Esophagus muscularis mucosa (tissue), 4 donors: ENCODE measurements around the gene CLVS2. TPM values are rescaled to one million over a fixed set of nuclear protein-coding genes. Genes with fewer than 3 reads are reported as not detected.

ENCODE experiments used
- DNase-seq: peaks from one replicate; pipeline ENCODE4 v3.0.0-alpha.2; 2017; ENCODE audit errors: extremely low spot score
- H3K27ac ChIP-seq, 4 donors: fragments of 200-600 bp; sonication (generic); replicated peaks in 1 of 4; 1 replicate in 3 of 4; 2 replicates in 1 of 4; pipeline ENCODE4 v1.5.1; 2016 to 2019; ENCODE audit warnings: mild to moderate bottlenecking in 1 of 4
- H3K27me3 ChIP-seq, 4 donors: fragments of 200-600 bp; sonication (generic); one replicate each; pipeline versions ENCODE4 v1.5.1 to v1.6.0; 2016 to 2019
- H3K36me3 ChIP-seq, 4 donors: fragments of 200-600 bp; sonication (generic); one replicate each; pipeline ENCODE4 v1.5.1; 2016 to 2019
- H3K4me1 ChIP-seq, 4 donors: fragments of 200-600 bp; sonication (generic); one replicate each; pipeline ENCODE4 v1.5.1; 2016 to 2019
- H3K4me3 ChIP-seq, 4 donors: fragments of 200-600 bp; sonication (generic); 1 replicate in 2 of 4; 2 replicates in 2 of 4; pipeline ENCODE4 v1.5.1; 2016 to 2019; ENCODE audit warnings: mild to moderate bottlenecking in 4 of 4, moderate library complexity in 1 of 4
- H3K9me3 ChIP-seq, 4 donors: fragments of 200-600 bp; sonication (generic); 1 replicate in 3 of 4; 2 replicates in 1 of 4; pipeline ENCODE4 v1.5.1; 2016 to 2019
- EP300 ChIP-seq: sonication (generic); formaldehyde crosslinking; IDR thresholded peaks from one replicate; pipeline ENCODE4 v1.6.1; 2017; ENCODE audit warnings: antibody characterized with exemption
- POLR2A ChIP-seq: fragments of 450-650 bp; IDR thresholded peaks from one replicate; pipeline ENCODE4 v1.6.1; 2017; ENCODE audit warnings: antibody characterized with exemption, moderate library complexity, mild to moderate bottlenecking, low read depth
- POLR2AphosphoS5 ChIP-seq, 2 donors: sonication (generic); formaldehyde crosslinking; IDR thresholded peaks; one replicate each; pipeline ENCODE4 v1.6.1; 2017; ENCODE audit warnings: antibody characterized with exemption in 2 of 2
- WGBS: methylation state at CpG from one replicate; pipeline ENCODE4 v1.1.5; 2018; 5-methylcytosine and 5-hydroxymethylcytosine counted together
- intact Hi-C: fragments of 100-400 bp; cut with DNase I; formaldehyde crosslinking; loops from one replicate; pipeline ENCODE4 v1.15.1; 2023
- total RNA-seq, 4 donors: library from RNA; depleted of rRNA; stranded (reverse); fragments of >200 nt; gene quantifications; one replicate each; pipeline versions ENCODE4 v1.1.0 to v1.2.1, GENCODE V29; 2016
- TF ChIP-seq, protein P1 (sequence below), 3 experiments: fragments of 200-600 bp in 2 of 3; fragments of 450-650 bp in 1 of 3; sonication (generic) in 2 of 3; IDR thresholded peaks; one replicate each; pipeline ENCODE4 v1.5.1; 2017 to 2019; ENCODE audit warnings: antibody characterized with exemption in 3 of 3, mild to moderate bottlenecking in 2 of 3, moderate library complexity in 1 of 3

The CLVS2 gene
- total RNA-seq, 4 donors from 2014 or later: under 0.01 to 0.33 (median 0.12) TPM

DNA sequence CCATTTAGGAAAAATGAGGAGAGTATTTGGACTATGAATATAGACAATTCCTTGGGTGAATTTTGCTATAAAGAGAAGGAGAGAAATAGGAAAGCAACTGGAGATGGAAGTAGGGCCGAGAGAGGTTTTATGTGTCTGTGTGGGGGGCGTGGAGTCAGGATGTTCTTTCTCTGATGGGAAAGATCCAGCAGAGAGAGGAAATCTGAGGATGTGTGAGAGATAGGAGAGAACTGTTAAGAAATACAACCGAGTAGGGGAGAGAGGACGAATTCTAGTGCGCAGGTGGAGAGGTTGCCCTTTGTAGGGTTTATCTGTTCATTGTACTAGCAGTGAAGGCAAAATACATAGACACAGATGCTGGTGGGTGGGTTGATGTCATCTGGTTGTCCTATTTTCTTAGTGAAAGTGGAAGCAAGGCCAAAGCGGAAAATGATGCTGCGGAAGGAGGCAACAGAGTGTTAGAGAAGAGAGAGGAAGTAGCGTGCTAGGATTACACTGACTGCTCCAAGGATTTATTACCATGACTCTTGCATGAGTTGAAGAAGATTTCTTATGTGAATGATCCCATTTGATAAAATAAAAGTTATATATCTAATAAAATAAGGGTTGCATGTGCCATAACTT, 57.7 kb downstream of the CLVS2 start:
- 78% methylated on average over 8 of the region's 8 CpGs for WGBS
- TF ChIP-seq EP300 (no peak), POLR2A (no peak), POLR2AphosphoS5 (IDR thresholded peaks at IDR 0.05) (no peak)
- TF ChIP-seq, protein P1, sequence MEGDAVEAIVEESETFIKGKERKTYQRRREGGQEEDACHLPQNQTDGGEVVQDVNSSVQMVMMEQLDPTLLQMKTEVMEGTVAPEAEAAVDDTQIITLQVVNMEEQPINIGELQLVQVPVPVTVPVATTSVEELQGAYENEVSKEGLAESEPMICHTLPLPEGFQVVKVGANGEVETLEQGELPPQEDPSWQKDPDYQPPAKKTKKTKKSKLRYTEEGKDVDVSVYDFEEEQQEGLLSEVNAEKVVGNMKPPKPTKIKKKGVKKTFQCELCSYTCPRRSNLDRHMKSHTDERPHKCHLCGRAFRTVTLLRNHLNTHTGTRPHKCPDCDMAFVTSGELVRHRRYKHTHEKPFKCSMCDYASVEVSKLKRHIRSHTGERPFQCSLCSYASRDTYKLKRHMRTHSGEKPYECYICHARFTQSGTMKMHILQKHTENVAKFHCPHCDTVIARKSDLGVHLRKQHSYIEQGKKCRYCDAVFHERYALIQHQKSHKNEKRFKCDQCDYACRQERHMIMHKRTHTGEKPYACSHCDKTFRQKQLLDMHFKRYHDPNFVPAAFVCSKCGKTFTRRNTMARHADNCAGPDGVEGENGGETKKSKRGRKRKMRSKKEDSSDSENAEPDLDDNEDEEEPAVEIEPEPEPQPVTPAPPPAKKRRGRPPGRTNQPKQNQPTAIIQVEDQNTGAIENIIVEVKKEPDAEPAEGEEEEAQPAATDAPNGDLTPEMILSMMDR (IDR thresholded peaks at IDR 0.05): no peak
- intact Hi-C loops: no loop called here
- Histone ChIP-seq H3K27ac (no peak overlapping the region), H3K27me3 (no peaks in the 10 kb centered on the region), H3K4me1 (no peaks in the 10 kb centered on the region), H3K36me3 (no peaks in the 10 kb centered on the region), H3K9me3 (no peaks in the 10 kb centered on the region), H3K4me3 (no peak overlapping the region)
- DNase-seq: no peak

DNA sequence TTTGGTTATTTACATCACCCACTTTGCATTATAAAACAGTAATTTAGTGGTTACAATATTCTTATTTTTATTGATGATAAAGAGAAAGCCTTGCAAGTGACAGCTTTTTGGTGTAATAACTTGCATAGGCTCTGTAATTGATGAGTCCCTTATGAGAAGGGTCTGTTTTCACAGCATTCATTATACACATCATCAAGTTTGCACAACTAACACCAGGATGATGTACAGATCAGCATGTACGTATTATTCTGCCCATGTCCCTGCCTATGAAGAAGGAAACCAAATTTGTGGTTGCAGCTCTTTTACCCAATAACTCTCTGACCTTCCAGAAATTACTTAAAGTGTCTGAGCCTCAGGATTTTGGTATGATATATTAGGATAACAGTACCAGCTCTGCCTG, 59.2 kb downstream of the CLVS2 start:
- 64% methylated on average over 1 of the region's 1 CpG for WGBS
- H3K4me1 ChIP-seq: no peaks in the 10 kb centered on the region
- TF ChIP-seq POLR2AphosphoS5 (IDR thresholded peaks at IDR 0.05): no peak
- TF ChIP-seq, protein P1 (IDR thresholded peaks at IDR 0.05): no peak
- TF ChIP-seq POLR2A: no peak
- no peak for TF ChIP-seq EP300
- no peaks in the 10 kb centered on the region for H3K9me3 ChIP-seq
- DNase-seq: no peak
- no peak overlapping the region for H3K4me3 ChIP-seq
- H3K27ac ChIP-seq: no peak overlapping the region
- H3K27me3 ChIP-seq: no peaks in the 10 kb centered on the region
- intact Hi-C loops: no loop called here
- H3K36me3 ChIP-seq: no peaks in the 10 kb centered on the region

DNA sequence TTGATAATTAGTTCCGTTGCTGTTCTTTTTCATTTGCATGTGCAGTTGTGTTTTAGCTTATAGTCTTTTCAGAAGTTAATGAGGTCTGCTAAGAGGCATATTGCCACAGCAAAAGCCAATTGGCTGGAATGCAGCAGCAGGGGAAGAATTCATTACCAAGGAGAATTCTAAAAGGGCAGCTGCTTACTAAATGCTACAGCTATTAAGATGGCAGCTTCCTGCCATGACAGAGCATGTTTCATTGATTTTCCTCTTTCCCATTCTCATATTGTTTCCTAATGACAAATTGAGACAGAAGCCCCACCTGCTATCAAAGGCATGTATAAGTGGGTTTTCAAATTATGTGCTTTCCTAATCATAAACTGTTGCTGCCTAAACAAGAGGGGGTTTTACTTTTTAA, 66.6 kb downstream of the CLVS2 start:
- intact Hi-C loops: no loop called here
- Histone ChIP-seq H3K36me3 (no peaks in the 10 kb centered on the region), H3K4me3 (no peak overlapping the region), H3K27me3 (no peaks in the 10 kb centered on the region), H3K9me3 (no peaks in the 10 kb centered on the region), H3K27ac (no peak overlapping the region), H3K4me1 (no peaks in the 10 kb centered on the region)
- WGBS: 54% methylated on average over 1 of the region's 1 CpG
- TF ChIP-seq EP300 (no peak), POLR2AphosphoS5 (IDR thresholded peaks at IDR 0.05) (no peak), POLR2A (no peak)
- TF ChIP-seq, protein P1 (IDR thresholded peaks at IDR 0.05): no peak
- no peak for DNase-seq

DNA sequence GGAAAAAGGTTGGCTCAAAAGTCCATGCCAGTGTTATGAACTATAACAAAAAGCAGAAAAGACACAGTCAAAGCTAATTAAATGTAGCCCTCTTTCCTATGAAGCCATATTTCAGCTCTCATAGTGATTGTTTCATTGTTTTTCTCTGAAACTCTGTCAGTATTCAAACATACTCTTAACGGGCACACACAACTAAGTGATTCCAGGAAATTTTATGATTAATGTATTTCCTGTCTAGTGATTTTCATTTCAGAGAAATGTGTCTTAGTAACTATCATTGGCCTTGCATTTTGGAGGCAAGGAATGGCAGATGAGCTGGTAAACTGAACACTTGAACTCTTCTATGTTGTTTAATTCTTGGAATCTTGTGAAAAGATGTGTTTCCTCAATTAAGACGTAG, 68.0 kb downstream of the CLVS2 start:
- H3K27ac ChIP-seq: no peak overlapping the region
- WGBS: 54% methylated on average over 2 of the region's 2 CpGs
- no peak for TF ChIP-seq POLR2A
- TF ChIP-seq EP300: no peak

DNA sequence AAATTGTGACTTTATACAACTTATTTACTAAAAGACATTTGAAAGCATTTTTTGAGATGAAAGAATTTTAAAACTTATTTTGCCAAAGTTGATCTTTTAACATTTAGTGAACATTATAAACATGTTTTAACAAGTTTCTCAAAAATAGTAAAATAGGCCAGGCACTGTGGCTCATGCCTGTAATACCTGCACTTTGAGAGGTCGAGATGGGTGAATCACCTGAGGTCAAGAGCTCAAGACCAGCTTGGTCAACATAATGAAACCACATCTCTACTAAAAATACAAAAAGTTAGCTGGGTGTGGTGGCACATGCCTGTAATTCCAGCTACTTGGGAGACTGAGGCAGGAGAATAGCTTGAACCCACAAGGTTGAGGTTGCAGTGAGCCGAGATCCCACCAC, 78.6 kb downstream of the CLVS2 start:
- intact Hi-C loops: no loop called here
- no peak for DNase-seq
- H3K9me3 ChIP-seq: no peaks in the 10 kb centered on the region
- no peaks in the 10 kb centered on the region for H3K36me3 ChIP-seq
- no peak overlapping the region for H3K4me3 ChIP-seq
- TF ChIP-seq POLR2AphosphoS5 (IDR thresholded peaks at IDR 0.05) (no peak), EP300 (no peak), POLR2A (no peak)
- TF ChIP-seq, protein P1 (IDR thresholded peaks at IDR 0.05): no peak
- WGBS: 80% methylated on average over 2 of the region's 2 CpGs
- H3K4me1 ChIP-seq: no peaks in the 10 kb centered on the region
- no peak overlapping the region for H3K27ac ChIP-seq
- H3K27me3 ChIP-seq: no peaks in the 10 kb centered on the region

More for the DNA sequence above, 68.0 kb downstream of the CLVS2 start:
- no peaks in the 10 kb centered on the region for H3K4me1 ChIP-seq
- no peaks in the 10 kb centered on the region for H3K9me3 ChIP-seq
- no peaks in the 10 kb centered on the region for H3K27me3 ChIP-seq
- DNase-seq: no peak
- H3K36me3 ChIP-seq: no peaks in the 10 kb centered on the region
- H3K4me3 ChIP-seq: no peak overlapping the region
- intact Hi-C loops: no loop called here
